ENCODE results near the gene CX3CR1.

The CX3CR1 gene

GRCh38 chr3:39302178-39302577, 22.3 kb upstream of the CX3CR1 start:
- no peak for TF ChIP-seq GATA1 (IDR thresholded peaks at IDR 0.05; ENCODE audit: low read depth, low read length)
- TF ChIP-seq POLR2A (IDR thresholded peaks at IDR 0.05; ENCODE audit: low read length), result no peak
- DNase-seq, result no peak

- TF ChIP-seq GATA1 (IDR thresholded peaks at IDR 0.05; ENCODE audit: low read depth, low read length) (no peak), POLR2A (IDR thresholded peaks at IDR 0.05; ENCODE audit: low read length) (no peak)
Measured at GRCh38 chr3:39299279-39299678, 19.4 kb upstream of the CX3CR1 start.

DNA sequence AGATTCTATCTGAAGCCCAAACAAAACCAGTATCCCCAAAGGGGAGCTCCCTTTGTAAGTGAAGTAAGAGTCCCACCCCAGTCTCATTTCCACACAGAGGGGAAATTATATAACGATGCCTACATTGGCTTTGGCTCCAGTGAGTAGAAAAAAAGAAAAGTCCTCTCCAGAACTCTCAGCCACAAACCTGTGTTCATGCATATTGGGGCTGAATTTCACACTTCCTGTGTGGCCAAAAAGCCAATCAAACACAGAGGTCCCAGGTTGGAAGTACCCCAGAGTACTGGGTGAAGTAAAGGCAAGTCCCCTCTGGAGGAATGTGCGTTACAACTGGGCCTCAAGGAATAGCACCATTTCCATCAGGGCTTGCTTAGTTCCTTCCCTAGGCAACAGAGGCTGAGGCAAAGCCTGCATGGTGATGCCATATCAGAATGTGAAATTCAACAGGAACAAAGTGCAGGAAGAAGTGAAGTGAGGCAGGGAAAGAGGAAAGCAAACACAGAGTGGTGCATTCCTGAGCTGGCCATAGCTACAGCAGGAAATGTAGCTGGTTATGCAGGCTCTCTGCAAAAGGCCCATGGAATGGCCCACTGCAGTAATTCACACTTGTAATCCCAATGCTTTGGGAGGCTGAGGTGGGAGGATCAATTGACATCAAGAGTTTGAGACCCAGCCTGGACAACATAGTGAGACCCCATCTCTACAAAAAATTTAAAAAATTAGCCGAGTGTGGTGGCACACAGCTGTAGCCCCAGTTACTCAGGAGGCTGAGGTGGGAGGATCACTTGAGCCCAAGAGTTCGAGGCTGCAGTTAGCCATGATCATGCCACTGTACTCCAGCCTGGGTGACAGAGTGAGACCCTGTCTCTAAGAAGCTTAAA, 16.6 kb upstream of the CX3CR1 start:
- no peak for DNase-seq
- TF ChIP-seq GATA1 (IDR thresholded peaks at IDR 0.05; ENCODE audit: low read depth, low read length) (no peak), POLR2A (IDR thresholded peaks at IDR 0.05; ENCODE audit: low read length) (no peak)

More at GRCh38 chr3:39299279-39299678, 19.4 kb upstream of the CX3CR1 start:
- DNase-seq, result no peak

- TF ChIP-seq POLR2A (IDR thresholded peaks at IDR 0.05; ENCODE audit: low read length), result no peak
- TF ChIP-seq GATA1 (IDR thresholded peaks at IDR 0.05; ENCODE audit: low read depth, low read length), result no peak
- DNase-seq, result no peak
Measured at GRCh38 chr3:39295184-39295775, 15.4 kb upstream of the CX3CR1 start.

GRCh38 chr3:39294446-39295183, 14.8 kb upstream of the CX3CR1 start:
- TF ChIP-seq GATA1 (IDR thresholded peaks at IDR 0.05; ENCODE audit: low read depth, low read length) (no peak), POLR2A (IDR thresholded peaks at IDR 0.05; ENCODE audit: low read length) (no peak)
- DNase-seq, result no peak

GRCh38 chr3:39292961-39293360, 13.1 kb upstream of the CX3CR1 start:
- DNase-seq, result no peak
- no peak for TF ChIP-seq POLR2A (IDR thresholded peaks at IDR 0.05; ENCODE audit: low read length)
- TF ChIP-seq GATA1 (IDR thresholded peaks at IDR 0.05; ENCODE audit: low read depth, low read length), result no peak

- DNase-seq, result peak; percentile 63 to 82
- TF ChIP-seq GATA1 (IDR thresholded peaks at IDR 0.05; ENCODE audit: low read depth, low read length) (no peak), POLR2A (IDR thresholded peaks at IDR 0.05; ENCODE audit: low read length) (no peak)
Measured at GRCh38 chr3:39291903-39292329, 12.1 kb upstream of the CX3CR1 start.

GRCh38 chr3:39290255-39290654, 10.4 kb upstream of the CX3CR1 start:
- TF ChIP-seq GATA1 (IDR thresholded peaks at IDR 0.05; ENCODE audit: low read depth, low read length), result no peak
- no peak for TF ChIP-seq POLR2A (IDR thresholded peaks at IDR 0.05; ENCODE audit: low read length)
- no peak for DNase-seq

GRCh38 chr3:39289107-39289506, 9.3 kb upstream of the CX3CR1 start:
- TF ChIP-seq POLR2A (IDR thresholded peaks at IDR 0.05; ENCODE audit: low read length) (no peak), GATA1 (IDR thresholded peaks at IDR 0.05; ENCODE audit: low read depth, low read length) (no peak)
- no peak for DNase-seq

GRCh38 chr3:39288300-39288808, 8.5 kb upstream of the CX3CR1 start:
- TF ChIP-seq POLR2A (IDR thresholded peaks at IDR 0.05; ENCODE audit: low read length), result no peak
- no peak for TF ChIP-seq GATA1 (IDR thresholded peaks at IDR 0.05; ENCODE audit: low read depth, low read length)
- DNase-seq, result peak; percentile 75 to 85

- no peak for DNase-seq
Measured at GRCh38 chr3:39287216-39288164, 7.7 kb upstream of the CX3CR1 start.

GRCh38 chr3:39286771-39287170, 6.9 kb upstream of the CX3CR1 start:
- no peak for DNase-seq
- TF ChIP-seq GATA1 (IDR thresholded peaks at IDR 0.05; ENCODE audit: low read depth, low read length) (no peak), POLR2A (IDR thresholded peaks at IDR 0.05; ENCODE audit: low read length) (no peak)

More at GRCh38 chr3:39287216-39288164, 7.7 kb upstream of the CX3CR1 start:
- TF ChIP-seq GATA1 (IDR thresholded peaks at IDR 0.05; ENCODE audit: low read depth, low read length) (no peak), POLR2A (IDR thresholded peaks at IDR 0.05; ENCODE audit: low read length) (no peak)

- TF ChIP-seq GATA1 (IDR thresholded peaks at IDR 0.05; ENCODE audit: low read depth, low read length) (no peak), POLR2A (IDR thresholded peaks at IDR 0.05; ENCODE audit: low read length) (no peak)
- no peak for DNase-seq
Measured at GRCh38 chr3:39285332-39285731, 5.5 kb upstream of the CX3CR1 start.
